ENCODE data around the gene ABCC3. TPM values are rescaled to one million over a fixed set of nuclear protein-coding genes. Genes with fewer than 3 reads are reported as not detected.
"Not testable (repeated sequence)": the region's sequence is repeated elsewhere in the genome, so short reads cannot be mapped to it uniquely, and the experiment has no call there.

Gene ABCC3
- polyA plus RNA-seq, 2 donors, result 17.7 to 32.0 TPM

DNA sequence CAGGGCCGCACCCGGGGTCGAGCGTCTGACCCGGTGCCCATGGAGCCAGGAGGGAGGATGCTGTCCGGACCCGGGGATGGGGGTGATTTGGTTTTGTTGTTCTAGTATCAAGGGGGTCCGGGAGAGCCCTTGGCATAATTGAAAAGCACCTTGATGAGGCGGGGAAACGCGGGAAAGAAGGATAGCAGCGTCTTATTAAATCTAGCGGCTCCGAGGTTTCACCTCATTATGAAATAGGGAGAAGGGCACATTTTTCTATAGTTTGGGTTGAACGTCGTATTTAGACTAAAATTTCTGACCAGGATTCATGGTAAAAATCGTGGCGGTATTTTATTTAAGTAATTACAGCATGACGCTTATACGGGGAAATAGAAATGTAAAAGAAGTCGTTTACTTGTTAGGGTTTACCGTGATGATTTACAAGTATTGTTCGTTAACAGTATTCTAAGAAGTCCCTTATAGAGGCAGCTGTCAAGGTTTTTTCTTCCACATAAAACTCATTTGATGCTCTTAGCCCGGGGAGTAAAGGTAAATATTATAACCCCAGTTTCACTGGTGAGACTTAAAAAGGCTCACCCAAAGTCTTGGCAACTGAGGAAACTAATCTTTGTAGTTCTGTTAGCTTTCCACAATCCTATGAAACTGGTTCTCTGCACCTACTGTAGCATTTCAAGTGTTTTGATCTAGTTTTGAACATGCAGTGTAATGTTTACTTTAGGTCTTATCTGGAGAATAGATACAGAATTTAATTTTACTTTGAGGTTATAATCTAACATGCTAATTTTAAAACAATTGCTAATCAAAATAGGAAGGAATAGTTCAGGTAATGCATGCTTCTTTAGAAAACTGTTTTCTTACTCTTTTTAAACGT is 85.5 kb downstream of the ABCC3 start:
- peak overlapping the region; percentile 97 to 99 for H3K27ac ChIP-seq (ENCODE audit: low read depth in 2 of 2, low read length in 1 of 2)
- peak overlapping the region; percentile 90 to 99 for H3K4me3 ChIP-seq (ENCODE audit: low read depth in 1 of 2, low read length in 2 of 2)
- no peaks in the 10 kb centered on the region for H3K27me3 ChIP-seq (ENCODE audit: control insufficient read depth in 1 of 2, insufficient read depth in 2 of 2, low read length in 2 of 2)
- no peaks in the 10 kb centered on the region for H3K36me3 ChIP-seq (ENCODE audit: control insufficient read depth in 2 of 2, insufficient read depth in 2 of 2, low read length in 1 of 2)
- peaks cover 0 to 4% of the 10 kb centered on the region in 2 donors for H3K4me1 ChIP-seq (ENCODE audit: control insufficient read depth in 2 of 2, insufficient read depth in 2 of 2, low read length in 1 of 2)
- 0% methylated on average over 25 of the region's 25 CpGs for WGBS, 2 donors
- no peaks in the 10 kb centered on the region for H3K9me3 ChIP-seq (ENCODE audit: control insufficient read depth in 2 of 2, insufficient read depth in 1 of 2, low read depth in 1 of 2, low read length in 1 of 2)

DNA sequence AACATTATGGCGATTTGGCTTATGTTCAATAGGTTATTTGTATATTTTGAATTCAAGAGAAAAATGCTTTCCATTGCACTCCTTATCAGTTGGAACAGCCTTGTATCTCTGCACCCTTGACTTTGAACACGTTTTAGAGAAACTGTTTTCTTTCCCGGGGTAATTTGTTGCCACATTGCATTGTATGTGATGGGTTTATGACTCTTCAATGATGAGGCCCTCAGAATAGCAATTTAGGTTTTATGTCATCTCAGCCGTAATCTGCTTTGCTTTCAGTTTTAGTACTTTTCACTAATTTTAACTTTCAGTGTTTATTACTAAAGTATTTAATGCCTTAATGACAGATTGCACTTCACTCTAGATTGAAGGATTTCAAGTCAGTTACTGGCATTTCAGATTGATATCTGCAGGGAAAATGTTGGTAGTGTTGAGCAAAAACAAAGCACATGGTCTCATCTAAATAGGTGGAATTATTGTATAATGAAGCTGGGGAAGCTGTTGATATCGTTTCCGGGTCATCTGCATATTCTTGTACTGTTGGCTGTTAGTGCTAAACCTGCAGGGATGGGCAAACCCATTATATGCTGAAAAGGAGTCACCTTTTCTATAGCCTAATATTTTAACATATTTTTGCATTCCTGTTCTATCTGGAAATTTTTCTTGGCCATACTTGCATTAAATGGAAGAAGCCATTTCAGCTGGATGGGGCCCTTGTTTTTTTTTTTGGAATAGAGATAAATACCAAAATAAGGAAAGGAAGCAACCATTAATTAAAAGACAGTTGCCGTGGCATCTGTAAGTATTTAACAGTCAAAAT is 86.7 kb downstream of the ABCC3 start:
- no peaks in the 10 kb centered on the region for H3K36me3 ChIP-seq (ENCODE audit: control insufficient read depth in 2 of 2, insufficient read depth in 2 of 2, low read length in 1 of 2)
- peak overlapping the region in 1 of 2 donors; percentile 90 for H3K4me3 ChIP-seq (ENCODE audit: low read depth in 1 of 2, low read length in 2 of 2)
- H3K4me1 ChIP-seq (ENCODE audit: control insufficient read depth in 2 of 2, insufficient read depth in 2 of 2, low read length in 1 of 2), result peaks cover 0 to 6% of the 10 kb centered on the region in 2 donors
- no peaks in the 10 kb centered on the region for H3K27me3 ChIP-seq (ENCODE audit: control insufficient read depth in 1 of 2, insufficient read depth in 2 of 2, low read length in 2 of 2)
- H3K9me3 ChIP-seq (ENCODE audit: control insufficient read depth in 2 of 2, insufficient read depth in 1 of 2, low read depth in 1 of 2, low read length in 1 of 2), result no peaks in the 10 kb centered on the region
- H3K27ac ChIP-seq (ENCODE audit: low read depth in 2 of 2, low read length in 1 of 2), result no peak overlapping the region
- 3 to 5% methylated on average over 7 of the region's 7 CpGs for WGBS, 2 donors

DNA sequence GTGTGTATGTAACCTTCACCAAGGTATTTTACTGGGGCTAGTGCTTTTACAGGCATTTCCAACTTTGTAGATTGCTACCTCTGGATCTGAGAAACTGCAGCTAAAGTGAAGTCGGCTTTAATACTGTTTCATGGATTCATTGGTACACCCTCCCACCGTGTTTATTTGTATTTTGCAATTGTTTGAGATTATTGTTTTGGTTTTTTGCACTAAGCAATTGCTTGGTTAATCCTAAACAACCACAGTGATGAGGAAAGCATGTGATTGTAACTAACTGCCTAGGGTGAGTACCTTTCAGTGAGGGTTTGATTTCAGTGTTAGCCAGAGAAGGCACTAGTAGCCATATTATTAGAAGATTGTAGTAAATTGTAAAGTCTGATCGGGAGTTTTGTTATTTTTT is 88.1 kb downstream of the ABCC3 start:
- H3K4me3 ChIP-seq (ENCODE audit: low read depth in 1 of 2, low read length in 2 of 2), result no peak overlapping the region
- no peaks in the 10 kb centered on the region for H3K27me3 ChIP-seq (ENCODE audit: control insufficient read depth in 1 of 2, insufficient read depth in 2 of 2, low read length in 2 of 2)

DNA sequence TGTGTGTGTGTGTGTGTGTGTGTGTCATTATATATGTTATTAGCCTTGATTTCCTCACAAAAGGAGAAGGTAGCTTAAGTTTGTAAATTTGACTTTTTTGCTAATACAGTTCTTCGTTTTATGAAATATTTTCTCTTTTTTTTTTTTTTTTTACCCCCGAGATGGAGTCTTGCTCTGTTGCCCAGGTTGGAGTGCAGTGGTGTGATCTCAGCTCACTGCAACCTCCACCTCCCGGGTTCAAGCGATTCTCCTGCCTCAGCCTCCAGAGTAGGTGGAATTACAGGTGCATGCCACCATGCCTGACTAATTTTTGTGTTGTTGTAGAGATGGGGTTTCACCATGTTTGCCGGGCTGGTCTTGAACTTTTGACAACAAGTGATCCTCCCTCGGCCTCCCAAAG is 89.9 kb downstream of the ABCC3 start:
- not testable (repeated sequence) for H3K36me3 ChIP-seq (ENCODE audit: control insufficient read depth in 2 of 2, insufficient read depth in 2 of 2, low read length in 1 of 2); H3K27ac ChIP-seq (ENCODE audit: low read depth in 2 of 2, low read length in 1 of 2); H3K4me3 ChIP-seq (ENCODE audit: low read depth in 1 of 2, low read length in 2 of 2); H3K9me3 ChIP-seq (ENCODE audit: control insufficient read depth in 2 of 2, insufficient read depth in 1 of 2, low read depth in 1 of 2, low read length in 1 of 2); H3K4me1 ChIP-seq (ENCODE audit: control insufficient read depth in 2 of 2, insufficient read depth in 2 of 2, low read length in 1 of 2); H3K27me3 ChIP-seq (ENCODE audit: control insufficient read depth in 1 of 2, insufficient read depth in 2 of 2, low read length in 2 of 2)
- 91 to 92% methylated on average over 6 of the region's 6 CpGs for WGBS, 2 donors

More for the DNA sequence above, 88.1 kb downstream of the ABCC3 start:
- 25 to 32% methylated on average over 3 of the region's 3 CpGs for WGBS, 2 donors
- H3K27ac ChIP-seq (ENCODE audit: low read depth in 2 of 2, low read length in 1 of 2), result no peak overlapping the region
- H3K4me1 ChIP-seq (ENCODE audit: control insufficient read depth in 2 of 2, insufficient read depth in 2 of 2, low read length in 1 of 2), result peaks cover 0 to 6% of the 10 kb centered on the region in 2 donors
- H3K36me3 ChIP-seq (ENCODE audit: control insufficient read depth in 2 of 2, insufficient read depth in 2 of 2, low read length in 1 of 2), result no peaks in the 10 kb centered on the region
- H3K9me3 ChIP-seq (ENCODE audit: control insufficient read depth in 2 of 2, insufficient read depth in 1 of 2, low read depth in 1 of 2, low read length in 1 of 2), result no peaks in the 10 kb centered on the region

DNA sequence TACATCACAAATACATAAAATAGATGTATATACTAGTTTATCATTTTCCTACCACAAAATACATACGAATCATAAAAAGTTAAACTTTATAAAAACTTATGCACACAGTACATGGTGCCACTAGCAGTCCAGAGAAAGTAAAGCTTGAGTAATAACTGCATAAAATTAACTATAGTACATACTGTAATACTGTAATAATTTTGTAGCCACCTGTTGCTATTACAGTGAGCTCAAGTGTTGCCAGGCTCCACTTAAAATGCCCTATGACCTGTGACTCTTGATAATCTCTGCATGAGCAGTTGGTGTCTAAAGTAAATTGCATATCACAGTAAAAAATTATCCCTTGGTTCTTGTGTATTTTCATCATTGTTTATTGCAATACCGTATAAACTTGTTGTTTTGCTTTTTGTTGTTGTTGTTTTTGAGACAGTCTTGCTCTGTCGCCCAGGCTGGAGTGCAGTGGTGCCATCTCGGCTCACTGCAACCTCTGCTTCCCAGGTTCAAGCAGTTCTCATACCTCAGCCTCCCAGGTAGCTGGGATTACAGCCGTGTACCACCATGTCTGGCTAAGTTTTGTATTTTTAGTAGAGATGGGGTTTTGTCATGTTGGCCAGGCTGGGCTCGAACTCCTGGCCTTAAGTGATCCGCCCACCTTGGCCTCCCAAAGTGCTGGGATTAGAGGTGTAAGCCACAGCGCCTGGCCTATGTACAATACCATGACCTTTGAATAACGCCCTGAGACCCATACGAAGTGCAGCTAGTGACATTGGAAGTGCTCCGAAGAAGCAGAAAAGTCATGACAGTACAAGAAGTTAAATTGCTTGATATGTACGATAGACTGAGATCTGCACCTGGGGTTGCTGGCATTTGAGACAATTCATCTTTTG is 91.3 kb downstream of the ABCC3 start:
- H3K4me3 ChIP-seq (ENCODE audit: low read depth in 1 of 2, low read length in 2 of 2), result no peak overlapping the region
- H3K27me3 ChIP-seq (ENCODE audit: control insufficient read depth in 1 of 2, insufficient read depth in 2 of 2, low read length in 2 of 2), result no peaks in the 10 kb centered on the region
- WGBS, 2 donors, result 62 to 74% methylated on average over 12 of the region's 12 CpGs
- H3K27ac ChIP-seq (ENCODE audit: low read depth in 2 of 2, low read length in 1 of 2), result no peak overlapping the region
- H3K9me3 ChIP-seq (ENCODE audit: control insufficient read depth in 2 of 2, insufficient read depth in 1 of 2, low read depth in 1 of 2, low read length in 1 of 2), result no peaks in the 10 kb centered on the region
- H3K4me1 ChIP-seq (ENCODE audit: control insufficient read depth in 2 of 2, insufficient read depth in 2 of 2, low read length in 1 of 2), result peaks cover 2 to 9% of the 10 kb centered on the region in 2 donors
- H3K36me3 ChIP-seq (ENCODE audit: control insufficient read depth in 2 of 2, insufficient read depth in 2 of 2, low read length in 1 of 2), result no peaks in the 10 kb centered on the region

DNA sequence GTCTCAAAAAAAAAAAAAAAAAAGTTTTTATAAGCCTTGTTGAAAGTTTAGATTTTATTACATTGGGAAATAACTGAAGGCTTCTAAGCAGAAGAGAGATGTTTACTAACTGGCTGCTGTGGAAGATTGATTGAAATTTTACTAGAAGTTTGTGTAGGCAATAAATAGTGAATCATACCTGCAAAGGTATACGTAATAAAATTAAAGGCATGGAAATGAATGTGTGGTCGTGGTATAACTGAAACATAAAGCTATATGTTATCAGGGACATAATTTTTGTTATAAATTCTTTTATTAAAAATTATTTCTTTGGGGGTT is 93.4 kb downstream of the ABCC3 start:
- Histone ChIP-seq H3K9me3 (ENCODE audit: control insufficient read depth in 2 of 2, insufficient read depth in 1 of 2, low read depth in 1 of 2, low read length in 1 of 2) (no peaks in the 10 kb centered on the region), H3K4me3 (ENCODE audit: low read depth in 1 of 2, low read length in 2 of 2) (no peak overlapping the region), H3K4me1 (ENCODE audit: control insufficient read depth in 2 of 2, insufficient read depth in 2 of 2, low read length in 1 of 2) (peaks cover 2 to 11% of the 10 kb centered on the region in 2 donors), H3K27ac (ENCODE audit: low read depth in 2 of 2, low read length in 1 of 2) (no peak overlapping the region), H3K27me3 (ENCODE audit: control insufficient read depth in 1 of 2, insufficient read depth in 2 of 2, low read length in 2 of 2) (no peaks in the 10 kb centered on the region), H3K36me3 (ENCODE audit: control insufficient read depth in 2 of 2, insufficient read depth in 2 of 2, low read length in 1 of 2) (no peaks in the 10 kb centered on the region)
- WGBS, 2 donors, result 70% methylated on average over 2 of the region's 2 CpGs

DNA sequence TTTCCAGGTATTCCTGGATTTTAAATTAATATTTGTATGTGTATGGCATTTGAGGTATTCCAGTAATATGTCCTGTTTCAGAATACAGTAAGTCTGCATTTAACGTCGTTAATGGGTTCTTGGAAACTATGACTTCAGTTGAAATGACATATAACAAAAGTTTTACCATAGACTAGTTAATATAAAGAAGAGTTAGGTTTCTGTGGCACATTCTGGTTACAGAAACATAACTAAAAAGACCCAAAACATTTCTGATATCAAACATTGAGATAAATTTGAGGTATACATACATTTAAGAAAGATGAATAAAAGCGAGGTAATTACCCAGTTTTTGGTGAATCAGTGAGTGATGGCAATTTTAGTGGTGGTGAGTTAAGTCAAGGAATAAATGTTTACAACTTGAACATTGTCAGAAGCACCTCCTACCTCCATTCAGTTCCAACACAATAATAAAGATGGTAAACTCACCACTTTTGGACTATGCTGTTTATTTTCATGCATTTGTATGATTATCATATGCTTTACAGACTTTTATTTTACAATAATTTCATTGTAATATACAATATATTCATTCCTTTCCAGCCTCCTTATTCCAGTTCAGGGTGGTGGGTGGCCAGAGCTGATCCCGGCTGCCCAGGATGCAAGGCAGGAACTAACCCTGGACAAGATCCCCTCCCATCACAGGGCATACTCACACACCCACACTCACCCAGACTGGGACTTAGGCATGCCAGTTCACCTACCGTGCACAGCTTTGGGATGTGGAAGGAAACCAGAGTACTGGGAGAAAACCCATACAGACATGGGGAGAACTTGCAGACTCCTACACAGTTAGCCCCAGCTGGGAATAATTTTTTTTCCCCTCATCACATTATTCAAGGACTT is 94.4 kb downstream of the ABCC3 start:
- no peak overlapping the region for H3K27ac ChIP-seq (ENCODE audit: low read depth in 2 of 2, low read length in 1 of 2)
- WGBS, 2 donors, result 55 to 57% methylated on average over 5 of the region's 5 CpGs
- no peak overlapping the region for H3K4me3 ChIP-seq (ENCODE audit: low read depth in 1 of 2, low read length in 2 of 2)
- H3K4me1 ChIP-seq (ENCODE audit: control insufficient read depth in 2 of 2, insufficient read depth in 2 of 2, low read length in 1 of 2), result peaks cover 2 to 11% of the 10 kb centered on the region in 2 donors
- H3K27me3 ChIP-seq (ENCODE audit: control insufficient read depth in 1 of 2, insufficient read depth in 2 of 2, low read length in 2 of 2), result no peaks in the 10 kb centered on the region
- H3K9me3 ChIP-seq (ENCODE audit: control insufficient read depth in 2 of 2, insufficient read depth in 1 of 2, low read depth in 1 of 2, low read length in 1 of 2), result no peaks in the 10 kb centered on the region
- H3K36me3 ChIP-seq (ENCODE audit: control insufficient read depth in 2 of 2, insufficient read depth in 2 of 2, low read length in 1 of 2), result no peaks in the 10 kb centered on the region

DNA sequence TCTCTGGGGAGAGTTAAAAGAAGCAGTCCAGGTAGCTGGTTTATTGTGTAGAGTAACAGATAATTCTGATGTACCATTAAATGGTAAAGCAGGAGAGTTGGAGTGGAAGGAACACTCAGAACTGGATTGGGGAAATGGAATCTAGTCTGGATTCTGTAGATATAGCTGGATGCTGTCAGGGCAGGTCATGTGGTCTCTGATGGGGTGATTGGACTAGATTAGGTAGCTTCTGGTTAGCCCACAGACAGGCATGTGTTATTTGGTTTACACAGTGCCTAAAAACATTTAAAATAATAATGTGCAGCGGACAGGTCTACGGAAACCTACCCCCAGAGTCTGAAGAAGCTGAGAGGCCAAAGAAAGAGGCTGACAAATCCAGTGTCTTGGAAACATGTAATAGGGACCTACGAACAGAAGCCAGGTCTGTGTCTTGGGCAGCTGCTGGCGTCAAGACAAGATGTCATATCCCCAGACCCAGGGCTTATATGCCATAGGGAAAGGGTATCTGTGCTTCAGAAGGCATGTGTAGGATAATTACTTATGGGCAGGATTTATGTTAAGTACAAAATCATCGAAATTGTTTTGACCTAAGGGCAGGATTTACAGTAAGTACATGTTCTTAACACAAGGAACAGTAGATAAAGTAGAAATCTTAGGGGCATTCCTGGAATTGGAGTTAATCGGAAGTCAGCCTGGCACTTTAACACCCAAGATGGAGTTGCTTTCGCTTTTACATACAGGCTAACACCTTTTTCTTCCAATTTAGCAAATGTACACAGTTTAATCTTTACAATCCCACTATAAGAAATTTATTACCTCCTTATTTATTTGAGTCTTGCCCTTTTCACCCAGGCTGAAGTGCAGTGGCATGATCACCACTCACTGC is 97.1 kb downstream of the ABCC3 start:
- 53 to 54% methylated on average over 7 of the region's 7 CpGs for WGBS, 2 donors
- no peak overlapping the region for H3K4me3 ChIP-seq (ENCODE audit: low read depth in 1 of 2, low read length in 2 of 2)
- no peaks in the 10 kb centered on the region for H3K27me3 ChIP-seq (ENCODE audit: control insufficient read depth in 1 of 2, insufficient read depth in 2 of 2, low read length in 2 of 2)
- H3K36me3 ChIP-seq (ENCODE audit: control insufficient read depth in 2 of 2, insufficient read depth in 2 of 2, low read length in 1 of 2), result no peaks in the 10 kb centered on the region
- peaks cover 2 to 8% of the 10 kb centered on the region in 2 donors for H3K4me1 ChIP-seq (ENCODE audit: control insufficient read depth in 2 of 2, insufficient read depth in 2 of 2, low read length in 1 of 2)
- H3K9me3 ChIP-seq (ENCODE audit: control insufficient read depth in 2 of 2, insufficient read depth in 1 of 2, low read depth in 1 of 2, low read length in 1 of 2), result no peaks in the 10 kb centered on the region
- no peak overlapping the region for H3K27ac ChIP-seq (ENCODE audit: low read depth in 2 of 2, low read length in 1 of 2)

Measured in esophagus (tissue), 2 donors.